ENCODE data around the gene RPS26. TPM values are rescaled to one million over a fixed set of nuclear protein-coding genes. Genes with fewer than 3 reads are reported as not detected.

The RPS26 gene
- total RNA-seq, 1 donor from 2014 or later: 15.8 TPM

DNA sequence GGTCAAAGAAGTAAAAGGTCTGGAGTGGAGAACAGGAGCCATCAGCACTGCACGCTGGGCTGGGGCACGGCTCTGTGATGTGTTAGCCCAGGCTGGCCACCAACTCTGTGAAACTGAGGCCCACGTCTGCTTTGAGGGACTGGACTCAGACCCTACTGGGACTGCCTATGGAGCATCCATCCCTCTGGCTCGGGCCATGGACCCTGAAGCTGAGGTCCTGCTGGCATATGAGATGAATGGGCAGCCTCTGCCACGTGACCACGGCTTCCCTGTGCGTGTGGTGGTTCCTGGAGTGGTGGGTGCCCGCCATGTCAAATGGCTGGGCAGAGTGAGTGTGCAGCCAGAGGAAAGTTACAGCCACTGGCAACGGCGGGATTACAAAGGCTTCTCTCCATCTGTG is 37.5 kb upstream of the RPS26 start:
- Mint-ChIP-seq H3K4me1 (ENCODE audit: low read depth) (peaks cover 24% of the 10 kb centered on the region), H3K36me3 (ENCODE audit: low read depth) (peaks cover 7% of the 10 kb centered on the region), H3K9me3 (ENCODE audit: low read depth) (no peaks in the 10 kb centered on the region), H3K27ac (ENCODE audit: unreplicated experiment) (no peak overlapping the region), H3K4me3 (ENCODE audit: unreplicated experiment) (no peak overlapping the region), H3K27me3 (ENCODE audit: low read depth) (no peaks in the 10 kb centered on the region)
- TF ChIP-seq, protein P1, sequence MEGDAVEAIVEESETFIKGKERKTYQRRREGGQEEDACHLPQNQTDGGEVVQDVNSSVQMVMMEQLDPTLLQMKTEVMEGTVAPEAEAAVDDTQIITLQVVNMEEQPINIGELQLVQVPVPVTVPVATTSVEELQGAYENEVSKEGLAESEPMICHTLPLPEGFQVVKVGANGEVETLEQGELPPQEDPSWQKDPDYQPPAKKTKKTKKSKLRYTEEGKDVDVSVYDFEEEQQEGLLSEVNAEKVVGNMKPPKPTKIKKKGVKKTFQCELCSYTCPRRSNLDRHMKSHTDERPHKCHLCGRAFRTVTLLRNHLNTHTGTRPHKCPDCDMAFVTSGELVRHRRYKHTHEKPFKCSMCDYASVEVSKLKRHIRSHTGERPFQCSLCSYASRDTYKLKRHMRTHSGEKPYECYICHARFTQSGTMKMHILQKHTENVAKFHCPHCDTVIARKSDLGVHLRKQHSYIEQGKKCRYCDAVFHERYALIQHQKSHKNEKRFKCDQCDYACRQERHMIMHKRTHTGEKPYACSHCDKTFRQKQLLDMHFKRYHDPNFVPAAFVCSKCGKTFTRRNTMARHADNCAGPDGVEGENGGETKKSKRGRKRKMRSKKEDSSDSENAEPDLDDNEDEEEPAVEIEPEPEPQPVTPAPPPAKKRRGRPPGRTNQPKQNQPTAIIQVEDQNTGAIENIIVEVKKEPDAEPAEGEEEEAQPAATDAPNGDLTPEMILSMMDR (IDR thresholded peaks at IDR 0.05): no peak
- DNase-seq (ENCODE audit: low spot score): peak; percentile 59

DNA sequence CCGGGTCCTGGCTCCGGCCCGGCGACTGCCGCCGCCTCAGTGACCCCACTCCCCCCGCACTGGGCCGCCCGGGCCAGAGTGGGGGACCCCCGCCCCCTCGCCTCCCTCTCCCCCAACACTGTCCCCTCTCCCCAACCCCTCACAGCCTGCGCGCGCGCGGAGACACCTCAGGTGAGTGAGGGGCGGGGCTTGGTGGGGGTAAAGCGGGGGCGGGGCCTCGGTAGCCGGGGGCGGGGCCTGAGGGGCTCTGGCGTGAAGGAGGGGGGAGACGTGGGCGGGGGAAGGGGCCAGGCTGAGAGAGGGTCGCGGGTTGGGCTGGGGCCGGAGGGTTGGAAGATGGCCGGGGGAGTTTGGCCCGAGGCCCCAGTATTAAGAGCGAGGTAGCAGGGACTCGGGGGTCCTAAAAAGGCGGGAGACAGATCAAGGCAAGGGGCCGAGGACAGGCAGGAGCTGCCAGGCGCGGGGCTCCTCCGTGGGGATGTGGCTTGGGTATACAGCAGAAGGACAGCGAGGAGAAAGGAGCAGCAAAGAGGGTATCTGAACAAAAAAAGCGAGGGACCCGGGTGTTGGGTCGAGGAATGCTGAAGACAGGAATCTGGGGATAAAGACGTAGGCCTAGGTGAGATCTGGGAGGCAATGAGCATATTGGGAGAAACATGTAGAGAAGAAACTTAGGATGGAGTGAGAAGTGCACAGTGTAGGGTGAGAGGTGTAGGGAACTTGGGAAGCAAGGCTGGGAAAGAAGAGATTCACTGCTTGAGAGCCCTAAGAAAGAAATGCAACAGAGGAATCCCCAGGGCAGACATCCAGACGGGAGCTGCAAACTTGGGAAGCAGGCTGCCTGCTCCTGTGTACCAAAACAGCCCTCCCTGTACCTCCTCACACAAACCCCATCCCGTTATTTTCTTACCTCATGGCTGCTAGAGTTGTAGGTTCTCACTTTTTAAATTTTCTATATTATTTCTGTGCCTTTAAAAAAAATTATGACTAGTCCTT is 33.9 kb upstream of the RPS26 start:
- no peaks in the 10 kb centered on the region for H3K9me3 Mint-ChIP-seq (ENCODE audit: low read depth)
- H3K27me3 Mint-ChIP-seq (ENCODE audit: low read depth): no peaks in the 10 kb centered on the region
- TF ChIP-seq, protein P1 (IDR thresholded peaks at IDR 0.05): peak; percentile 15
- H3K36me3 Mint-ChIP-seq (ENCODE audit: low read depth): peaks cover 7% of the 10 kb centered on the region
- peak overlapping the region; percentile 80 for H3K4me3 Mint-ChIP-seq (ENCODE audit: unreplicated experiment)
- DNase-seq (ENCODE audit: low spot score): peak; percentile 68
- peak overlapping the region; percentile 91 for H3K27ac Mint-ChIP-seq (ENCODE audit: unreplicated experiment)
- H3K4me1 Mint-ChIP-seq (ENCODE audit: low read depth): peaks cover 15% of the 10 kb centered on the region

DNA sequence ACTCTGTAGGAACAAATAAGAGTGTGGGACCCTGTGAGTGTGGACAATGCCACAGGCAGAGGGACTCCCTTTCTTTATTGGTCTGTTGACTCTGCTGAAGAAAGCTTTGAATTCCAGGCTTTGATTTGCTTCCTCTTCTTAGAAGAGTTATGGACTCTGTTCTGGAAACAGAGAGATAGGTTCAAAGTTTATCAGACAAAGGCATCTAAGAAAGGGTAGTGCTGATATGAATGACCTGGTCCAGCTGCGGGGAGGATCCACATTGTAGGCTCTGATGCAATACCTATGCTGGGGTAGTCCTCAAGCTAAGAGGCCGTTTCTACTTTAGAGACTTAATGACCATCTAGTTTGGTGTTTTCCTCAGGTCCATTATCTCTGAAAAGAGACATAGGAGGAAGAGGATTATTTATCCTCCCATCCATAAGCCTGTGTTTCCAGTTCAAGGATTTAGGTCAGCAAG is 31.6 kb upstream of the RPS26 start:
- no peak overlapping the region for H3K4me3 Mint-ChIP-seq (ENCODE audit: unreplicated experiment)
- peaks cover 15% of the 10 kb centered on the region for H3K4me1 Mint-ChIP-seq (ENCODE audit: low read depth)
- no peak overlapping the region for H3K27ac Mint-ChIP-seq (ENCODE audit: unreplicated experiment)
- no peaks in the 10 kb centered on the region for H3K9me3 Mint-ChIP-seq (ENCODE audit: low read depth)
- H3K27me3 Mint-ChIP-seq (ENCODE audit: low read depth): no peaks in the 10 kb centered on the region
- TF ChIP-seq, protein P1 (IDR thresholded peaks at IDR 0.05): no peak
- no peaks in the 10 kb centered on the region for H3K36me3 Mint-ChIP-seq (ENCODE audit: low read depth)
- peak; percentile 13 for DNase-seq (ENCODE audit: low spot score)

DNA sequence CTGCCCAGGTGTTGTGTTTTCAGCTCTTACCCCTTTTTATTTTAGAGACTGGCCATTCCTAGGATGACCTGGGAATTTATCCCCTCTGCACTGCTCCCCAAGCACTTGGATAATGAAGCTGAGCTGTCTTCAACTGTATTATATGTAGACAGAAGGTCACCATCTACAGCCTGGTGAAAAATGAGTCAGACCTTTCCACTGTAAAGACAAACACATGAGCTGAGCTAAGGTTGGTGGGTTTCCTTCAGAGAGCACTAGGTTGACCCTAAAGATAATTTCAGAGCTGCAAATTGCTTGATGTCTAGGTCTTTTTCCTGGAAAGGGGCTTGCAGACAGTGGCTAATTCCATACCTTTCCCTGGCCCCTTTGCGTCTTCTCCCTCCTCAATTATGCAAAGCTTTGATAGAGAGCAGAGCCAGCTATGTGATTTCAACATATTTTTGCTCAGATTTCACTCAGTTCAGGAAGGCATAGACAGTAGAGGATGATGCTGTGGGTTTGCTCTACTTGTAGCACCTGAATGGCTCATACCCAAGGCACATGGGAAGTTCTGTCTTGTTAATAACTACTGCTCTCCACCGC is 30.1 kb upstream of the RPS26 start:
- H3K27me3 Mint-ChIP-seq (ENCODE audit: low read depth): no peaks in the 10 kb centered on the region
- H3K9me3 Mint-ChIP-seq (ENCODE audit: low read depth): no peaks in the 10 kb centered on the region
- TF ChIP-seq, protein P1 (IDR thresholded peaks at IDR 0.05): no peak
- no peak for DNase-seq (ENCODE audit: low spot score)
- H3K36me3 Mint-ChIP-seq (ENCODE audit: low read depth): no peaks in the 10 kb centered on the region
- H3K4me1 Mint-ChIP-seq (ENCODE audit: low read depth): peaks cover 15% of the 10 kb centered on the region
- no peak overlapping the region for H3K27ac Mint-ChIP-seq (ENCODE audit: unreplicated experiment)
- no peak overlapping the region for H3K4me3 Mint-ChIP-seq (ENCODE audit: unreplicated experiment)

DNA sequence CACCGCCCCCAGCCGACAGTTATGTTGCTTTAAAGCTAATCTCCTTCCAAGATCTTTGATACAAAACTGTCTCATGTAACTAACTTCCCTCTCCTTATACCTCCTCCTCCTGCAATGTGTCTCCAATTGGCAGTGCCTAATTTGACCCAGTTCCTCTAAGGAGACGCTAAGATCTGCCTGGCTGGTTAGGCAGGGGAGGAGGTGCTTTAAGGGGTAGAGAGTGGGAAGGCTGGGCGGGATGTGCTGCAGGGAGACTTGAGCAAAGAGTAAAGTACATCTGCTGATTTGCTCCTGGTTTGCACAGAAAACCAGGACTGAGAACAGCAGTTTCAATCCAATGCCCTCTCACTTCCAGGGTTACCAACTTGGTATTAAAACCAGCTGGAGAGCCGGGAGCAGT is 28.2 kb upstream of the RPS26 start:
- TF ChIP-seq, protein P1 (IDR thresholded peaks at IDR 0.05): no peak
- peak; percentile 10 for DNase-seq (ENCODE audit: low spot score)
- H3K9me3 Mint-ChIP-seq (ENCODE audit: low read depth): no peaks in the 10 kb centered on the region
- H3K36me3 Mint-ChIP-seq (ENCODE audit: low read depth): peaks cover 3% of the 10 kb centered on the region
- H3K27me3 Mint-ChIP-seq (ENCODE audit: low read depth): no peaks in the 10 kb centered on the region
- H3K27ac Mint-ChIP-seq (ENCODE audit: unreplicated experiment): no peak overlapping the region
- peaks cover 4% of the 10 kb centered on the region for H3K4me1 Mint-ChIP-seq (ENCODE audit: low read depth)
- H3K4me3 Mint-ChIP-seq (ENCODE audit: unreplicated experiment): no peak overlapping the region

Data from chondrocyte (in vitro differentiated cells).